ENCODE results near the gene MMP15.
"Not testable (repeated sequence)": the region's sequence is repeated elsewhere in the genome, so short reads cannot be mapped to it uniquely, and the experiment has no call there.

The MMP15 gene

DNA sequence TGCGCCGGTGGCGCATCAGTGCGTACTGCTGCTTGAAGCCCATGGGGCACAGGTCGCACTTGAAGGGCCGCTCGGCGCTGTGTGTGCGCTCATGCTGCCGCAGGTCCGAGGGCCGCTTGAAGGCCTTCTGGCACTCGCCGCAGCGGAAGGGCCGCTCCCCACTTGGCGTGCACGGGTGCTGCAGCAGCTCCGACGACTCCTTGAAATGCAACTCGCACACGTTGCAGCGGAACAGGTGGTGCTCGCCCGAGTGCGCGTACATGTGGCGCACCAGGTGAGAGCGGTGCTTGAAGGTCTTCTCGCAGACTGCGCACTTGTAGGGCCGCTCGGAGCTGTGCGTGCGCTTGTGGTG, 28.4 kb upstream of the MMP15 start:
- no peak for DNase-seq

DNA sequence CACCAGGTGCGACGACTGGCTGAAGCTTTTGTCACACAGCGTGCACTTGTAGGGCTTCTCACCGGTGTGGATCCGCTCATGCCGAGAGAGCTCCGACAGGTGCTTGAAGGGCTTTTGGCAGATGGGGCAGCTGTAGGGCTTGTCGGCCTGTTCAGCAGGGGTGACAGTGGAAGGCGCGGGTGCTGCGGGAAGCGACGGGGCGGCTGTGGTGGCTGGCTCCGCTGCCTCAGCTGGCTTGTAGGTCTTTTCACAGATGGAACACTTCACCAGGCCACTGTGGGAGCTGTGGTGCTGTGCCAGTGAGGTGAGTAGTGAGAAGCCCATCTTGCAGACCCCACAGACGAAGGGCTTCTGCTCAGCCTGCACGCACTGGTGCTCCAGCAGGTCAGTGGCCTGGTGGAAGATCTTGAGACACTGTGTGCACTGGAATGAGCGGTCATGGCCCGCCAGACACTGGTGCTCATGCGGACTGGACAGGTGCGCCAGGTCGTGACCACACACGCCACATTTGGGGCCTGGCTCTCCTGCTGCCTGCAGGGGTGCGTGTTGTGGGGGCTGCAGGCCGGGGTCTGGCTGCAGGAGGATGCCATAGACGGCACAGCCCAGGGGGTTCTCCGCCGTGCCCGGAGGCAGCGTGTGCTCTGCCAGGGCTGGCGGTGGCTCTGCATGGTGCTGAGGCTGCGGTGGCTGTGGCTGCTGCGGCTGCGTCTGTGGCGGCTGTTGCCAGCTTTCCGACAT, 27.9 kb upstream of the MMP15 start:
- DNase-seq: no peak

DNA sequence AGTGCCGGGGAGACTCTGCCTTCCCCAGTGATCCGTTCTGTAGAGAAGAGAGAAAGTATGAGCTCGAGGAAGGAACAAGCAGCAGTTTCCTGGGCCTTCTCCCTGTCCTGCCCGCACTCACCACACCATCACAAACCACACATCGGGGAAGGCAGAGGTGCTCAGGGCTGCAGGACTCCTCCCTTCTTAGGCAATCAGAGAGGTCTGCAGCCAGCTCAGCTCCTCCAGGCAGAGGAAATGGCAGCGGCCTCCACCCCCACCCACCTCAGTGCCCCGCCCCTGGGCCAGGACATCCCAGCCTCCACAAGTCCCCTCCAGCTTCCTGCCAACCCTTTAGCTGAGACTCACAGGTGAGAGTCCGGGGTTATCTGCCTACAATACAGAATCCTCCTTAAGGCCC, 27.1 kb upstream of the MMP15 start:
- no peak for DNase-seq

DNA sequence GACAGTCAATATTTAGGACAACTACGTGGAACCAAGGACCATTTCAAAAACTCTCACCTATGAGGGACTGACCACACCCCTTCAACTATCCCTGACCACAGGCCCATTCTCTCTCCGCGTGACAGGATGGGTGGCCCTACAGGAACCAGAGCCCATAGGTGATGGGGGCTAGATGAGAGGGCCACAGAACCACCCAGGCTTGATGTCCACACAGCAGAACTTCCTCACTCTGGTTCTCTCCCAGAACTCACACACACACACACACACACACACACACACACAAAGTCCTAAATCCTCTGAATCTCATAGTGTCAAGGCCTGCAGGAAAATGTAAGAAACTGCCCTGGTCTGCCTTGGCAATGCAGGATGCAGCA, 26.6 kb upstream of the MMP15 start:
- no peak for DNase-seq

DNA sequence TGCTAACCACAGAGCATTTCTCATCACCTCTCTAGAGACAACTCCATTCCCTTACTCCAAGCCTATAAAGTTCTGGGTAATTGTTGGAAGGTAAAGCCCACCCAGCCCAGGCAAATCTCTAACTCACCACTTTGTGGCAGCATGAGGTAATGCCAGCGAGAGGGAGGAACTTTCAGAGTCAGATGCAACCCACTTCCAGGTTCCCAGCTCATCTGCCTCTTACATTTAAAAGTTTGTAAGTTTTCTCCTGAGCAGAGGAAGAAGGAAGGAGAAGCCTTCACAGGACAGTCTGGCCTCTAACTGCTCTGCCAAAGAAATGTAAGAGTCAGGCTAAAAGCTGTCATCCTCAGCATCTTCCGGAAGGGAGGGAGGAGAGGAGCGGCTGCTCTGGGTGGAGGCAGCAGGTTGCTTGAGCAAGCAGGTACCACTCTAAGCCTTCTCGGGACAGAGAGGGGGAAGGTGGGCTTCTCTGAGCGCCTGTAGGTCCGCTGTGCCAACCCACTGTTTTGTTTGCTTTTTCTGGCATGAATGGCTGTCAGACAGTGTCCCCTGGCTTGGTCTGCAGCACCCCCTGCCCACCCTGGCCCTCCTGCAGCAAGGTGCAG, 26.1 kb upstream of the MMP15 start:
- no peak for DNase-seq

DNA sequence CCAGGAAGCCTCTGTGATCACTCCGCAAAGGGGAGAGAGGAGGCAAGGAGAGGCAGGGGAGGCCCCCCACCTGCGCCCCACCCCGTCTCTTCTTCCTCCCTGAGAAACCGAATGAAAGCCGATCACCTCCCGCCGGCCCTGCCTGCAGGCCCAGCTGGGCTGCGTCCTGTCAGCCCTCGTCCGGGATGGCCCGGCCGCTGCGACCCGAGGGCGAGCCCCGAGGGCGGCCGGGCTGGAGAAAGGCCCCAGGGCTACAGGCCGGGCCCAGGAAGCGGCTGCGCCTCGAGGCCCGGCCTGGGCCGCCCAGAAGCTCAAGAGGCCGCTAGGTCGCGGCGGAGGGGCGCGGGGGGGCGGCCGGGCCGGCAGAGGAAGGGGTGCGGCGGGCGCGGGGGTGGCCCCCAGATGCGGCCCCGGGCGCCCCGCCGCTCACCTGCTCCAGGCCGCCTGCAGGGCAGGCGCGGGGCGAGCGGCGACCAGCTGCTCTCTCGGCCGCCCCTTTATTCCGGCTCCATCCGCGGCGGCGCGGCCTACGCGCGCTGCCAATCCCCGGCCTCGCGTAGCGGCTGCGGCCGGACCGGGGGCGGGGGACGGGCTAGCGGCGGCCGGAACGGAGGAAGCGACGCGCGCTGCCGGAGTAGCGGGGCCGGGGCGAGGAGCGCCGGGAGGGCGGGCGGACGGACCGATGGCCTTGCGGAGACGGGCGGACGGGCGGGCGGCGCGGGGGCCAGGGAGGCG, 25.4 kb upstream of the MMP15 start, which contains the start of gene ZNF319:
Gene ZNF319, minus strand, starts transcription at position 702 of the 735 bp plus-strand sequence. CDS start 2,407 bp downstream, outside the sequence.
- DNase-seq: no peak

DNA sequence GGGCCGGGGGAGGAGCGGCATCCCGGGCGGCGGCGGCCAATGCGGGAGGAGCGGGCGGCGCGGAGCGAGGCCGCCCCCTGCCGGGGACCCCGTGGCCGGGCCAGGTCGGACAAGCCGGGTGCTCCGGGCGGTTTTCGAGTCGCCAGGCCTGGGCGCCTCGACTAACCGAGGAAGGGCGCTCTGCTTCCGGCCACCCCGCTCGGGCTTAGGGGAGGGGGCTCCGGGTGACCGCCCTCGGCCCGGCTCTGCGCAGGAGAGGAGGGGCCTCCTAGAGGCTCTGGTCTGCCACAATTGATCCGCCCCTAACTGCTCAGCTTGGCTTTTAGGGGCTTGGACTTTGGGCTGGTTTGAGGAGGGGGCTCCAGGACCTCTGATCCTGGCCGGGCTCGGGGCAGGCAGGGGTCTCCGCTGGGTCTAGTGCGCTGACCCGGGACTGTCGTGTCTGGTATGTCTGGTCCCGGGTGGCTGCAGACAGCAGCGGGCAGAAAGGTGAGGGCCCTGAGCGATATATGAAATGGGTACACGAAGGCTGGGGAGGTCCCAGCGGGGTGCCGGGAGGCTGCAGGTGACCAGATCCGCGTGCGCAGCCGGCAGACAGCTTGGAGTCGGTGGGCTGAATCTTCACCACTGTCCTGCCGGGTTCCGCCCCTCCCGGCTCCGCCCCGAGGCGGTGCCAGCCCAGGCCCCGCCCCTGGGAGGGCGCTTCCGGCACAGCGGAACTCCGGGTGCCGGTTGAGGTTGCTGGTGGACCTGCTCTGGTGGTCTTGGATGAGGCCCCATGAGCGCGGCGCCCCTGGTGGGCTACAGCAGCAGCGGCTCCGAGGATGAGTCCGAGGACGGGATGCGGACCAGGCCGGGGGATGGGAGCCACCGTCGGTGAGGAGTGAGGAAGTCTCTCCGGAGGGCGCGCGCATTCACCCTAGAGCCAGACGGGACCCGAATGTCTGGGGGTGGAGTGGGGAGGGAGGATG, 24.6 kb upstream of the MMP15 start, which contains the start of gene USB1:
Gene USB1, plus strand, starts transcription at position 702 of the 971 bp plus-strand sequence. Its CDS starts 77 bp downstream, at position 779.
- peak; percentile 67 for DNase-seq

DNA sequence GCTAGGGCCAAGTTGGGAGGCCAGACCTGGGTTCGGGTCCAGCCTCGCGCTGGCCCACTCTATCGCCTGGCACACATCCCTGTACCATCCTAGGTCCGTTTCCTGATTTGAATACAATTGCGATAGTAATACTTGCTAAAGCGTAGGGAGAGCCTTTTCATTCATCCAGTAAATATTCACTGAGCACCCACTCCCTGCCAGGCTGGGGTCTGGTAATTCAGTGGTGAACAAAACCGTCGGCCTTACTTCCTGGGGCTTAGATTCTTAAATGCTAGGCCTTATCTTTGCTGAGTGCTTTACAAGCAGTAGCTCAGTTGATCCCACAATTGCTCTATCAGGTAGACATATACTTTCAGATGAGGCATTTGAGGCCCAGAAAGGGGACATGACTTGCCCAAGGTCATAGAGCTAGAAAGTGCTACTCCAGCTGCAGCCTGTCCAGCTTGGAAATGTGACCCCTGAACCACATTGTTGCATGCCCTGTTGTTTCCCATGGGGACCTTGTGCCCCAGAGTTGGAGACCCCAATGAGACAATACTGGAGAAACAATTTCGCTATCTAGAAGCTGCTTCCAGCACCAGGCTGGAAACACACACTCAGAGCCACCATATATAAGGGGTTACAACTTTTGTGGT, 23.7 kb upstream of the MMP15 start:
- DNase-seq: no peak

DNA sequence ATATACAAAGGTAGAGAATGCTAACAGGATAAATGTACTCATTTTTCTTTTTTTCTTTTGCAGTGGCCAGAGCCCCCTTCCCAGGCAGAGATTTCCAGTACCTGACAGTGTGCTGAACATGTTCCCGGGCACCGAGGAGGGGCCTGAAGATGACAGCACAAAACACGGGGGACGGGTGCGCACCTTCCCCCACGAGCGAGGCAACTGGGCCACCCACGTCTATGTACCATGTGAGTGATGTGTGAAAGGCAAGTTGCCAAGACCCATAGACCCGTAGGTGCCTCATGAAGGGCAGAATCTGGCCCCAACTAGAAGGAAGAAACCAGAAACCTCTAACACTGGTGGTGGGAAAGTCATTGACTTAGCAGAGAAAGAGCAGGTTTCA, 23.1 kb upstream of the MMP15 start:
- no peak for DNase-seq

DNA sequence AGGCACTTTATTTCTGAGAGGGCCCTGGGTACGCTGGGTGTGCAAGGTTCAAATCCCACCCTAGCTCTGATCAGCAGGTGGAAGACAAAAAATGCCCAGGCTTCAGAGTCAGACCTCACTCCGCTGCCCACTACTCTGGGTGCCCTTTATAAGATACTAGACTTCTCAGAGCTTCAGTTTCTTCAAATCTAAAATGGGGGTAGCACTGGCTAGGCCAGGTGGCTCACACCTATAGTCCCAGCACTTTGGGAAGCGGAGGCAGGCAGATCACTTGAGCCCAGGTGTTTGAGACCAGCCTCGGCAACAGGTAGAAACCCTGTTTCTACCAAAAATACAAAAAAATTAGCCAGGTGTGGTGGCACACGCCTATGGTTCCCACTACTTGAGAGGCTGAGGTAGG, 22.6 kb upstream of the MMP15 start:
- no peak for DNase-seq

DNA sequence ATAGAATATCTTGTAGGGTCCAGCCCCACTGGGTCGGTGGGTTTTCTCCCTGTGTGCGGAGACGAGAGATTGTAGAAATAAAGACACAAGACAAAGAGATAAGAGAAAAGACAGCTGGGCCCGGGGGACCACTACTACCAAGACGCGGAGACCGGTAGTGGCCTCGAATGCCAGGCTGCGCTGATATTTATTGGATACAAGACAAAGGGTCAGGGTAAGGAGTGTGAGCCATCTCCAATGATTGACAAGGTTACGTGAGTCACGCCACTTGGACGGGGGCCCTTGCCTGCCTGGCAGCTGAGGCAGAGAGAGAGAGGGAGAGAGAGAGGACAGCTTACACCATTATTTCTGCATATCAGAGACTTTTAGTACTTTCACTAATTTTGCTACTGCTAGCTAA, 20.8 kb upstream of the MMP15 start:
- not testable (repeated sequence) for DNase-seq

DNA sequence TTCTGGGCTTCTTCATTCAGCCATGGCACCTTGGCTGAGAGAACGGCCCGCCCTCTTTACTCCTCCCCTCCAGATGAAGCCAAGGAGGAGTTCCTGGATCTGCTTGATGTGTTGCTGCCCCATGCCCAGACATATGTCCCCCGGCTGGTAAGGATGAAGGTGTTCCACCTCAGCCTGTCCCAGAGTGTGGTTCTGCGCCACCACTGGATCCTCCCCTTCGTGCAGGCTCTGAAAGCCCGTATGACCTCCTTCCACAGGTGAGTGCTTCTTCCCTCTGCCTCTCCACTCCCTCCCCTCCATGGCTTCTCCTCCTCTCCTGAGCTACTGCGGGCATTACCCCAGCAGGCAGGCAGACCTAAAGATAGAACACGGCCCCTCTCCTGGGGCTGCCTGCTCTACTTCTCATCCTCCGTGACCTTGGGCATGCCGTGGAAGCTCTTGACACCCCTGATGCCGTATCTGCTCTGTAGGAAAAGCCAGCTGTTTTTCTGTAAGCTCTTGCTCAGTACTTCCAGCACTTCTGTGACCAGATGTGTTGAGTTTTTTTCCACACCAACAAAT, 15.6 kb upstream of the MMP15 start:
- DNase-seq: no peak

DNA sequence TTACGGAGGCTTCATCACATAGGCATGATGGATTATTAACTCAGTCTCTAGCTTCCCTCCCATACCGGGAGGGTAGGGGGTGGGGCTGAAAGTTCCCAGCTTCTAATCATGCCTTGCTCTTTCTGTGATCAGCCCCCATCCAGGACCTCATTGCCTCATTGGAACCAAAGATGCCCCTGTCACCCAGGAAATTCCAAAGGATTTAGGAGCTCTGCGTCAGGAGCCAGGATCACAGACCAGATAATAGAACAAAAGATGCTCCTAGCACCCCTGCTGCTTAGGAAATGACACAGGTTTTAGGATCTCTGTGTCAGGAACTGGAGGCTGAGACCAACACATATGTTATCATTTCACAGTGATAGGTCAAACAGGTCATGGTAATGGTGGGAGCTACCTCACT, 14.7 kb upstream of the MMP15 start:
- no peak for DNase-seq

DNA sequence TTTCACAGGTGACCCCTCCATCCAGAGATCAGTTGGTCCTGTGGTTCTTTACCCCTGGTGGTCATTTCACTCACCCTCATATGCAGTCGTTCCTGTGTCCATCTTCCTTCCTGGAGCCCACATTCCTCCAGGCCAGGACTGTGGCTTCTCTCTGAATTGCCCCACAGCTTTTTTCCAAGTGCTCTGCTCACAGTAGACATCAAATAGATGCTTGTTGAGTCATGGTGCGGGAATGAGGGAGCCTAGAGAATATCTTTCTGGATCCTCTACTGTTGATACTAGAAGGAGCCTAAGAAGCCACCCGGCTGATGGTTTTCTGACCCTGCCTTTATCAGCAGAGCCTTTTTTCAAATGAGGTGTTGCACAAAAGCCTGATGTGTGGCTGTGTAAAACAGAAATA, 13.9 kb upstream of the MMP15 start:
- DNase-seq: no peak

DNA sequence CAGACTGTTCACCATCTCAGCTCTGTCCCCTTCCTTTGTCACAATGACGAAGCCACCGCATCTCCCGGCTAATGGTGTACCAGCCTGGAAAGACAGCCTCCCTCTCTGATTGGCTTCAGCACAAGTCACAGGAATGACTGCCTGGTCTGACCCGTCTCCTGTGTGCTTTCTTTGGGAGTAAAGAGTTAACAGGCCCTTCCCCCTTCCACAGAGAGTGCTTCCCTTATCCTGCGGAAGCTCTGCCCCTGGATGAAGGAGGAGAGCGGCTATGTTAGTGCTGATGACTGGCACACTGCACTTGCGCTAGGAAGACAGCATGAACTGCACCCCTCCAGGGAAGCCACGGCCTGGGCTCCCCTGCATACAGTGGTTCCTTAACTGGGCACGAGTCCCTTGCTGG, 13.1 kb upstream of the MMP15 start:
- no peak for DNase-seq

DNA sequence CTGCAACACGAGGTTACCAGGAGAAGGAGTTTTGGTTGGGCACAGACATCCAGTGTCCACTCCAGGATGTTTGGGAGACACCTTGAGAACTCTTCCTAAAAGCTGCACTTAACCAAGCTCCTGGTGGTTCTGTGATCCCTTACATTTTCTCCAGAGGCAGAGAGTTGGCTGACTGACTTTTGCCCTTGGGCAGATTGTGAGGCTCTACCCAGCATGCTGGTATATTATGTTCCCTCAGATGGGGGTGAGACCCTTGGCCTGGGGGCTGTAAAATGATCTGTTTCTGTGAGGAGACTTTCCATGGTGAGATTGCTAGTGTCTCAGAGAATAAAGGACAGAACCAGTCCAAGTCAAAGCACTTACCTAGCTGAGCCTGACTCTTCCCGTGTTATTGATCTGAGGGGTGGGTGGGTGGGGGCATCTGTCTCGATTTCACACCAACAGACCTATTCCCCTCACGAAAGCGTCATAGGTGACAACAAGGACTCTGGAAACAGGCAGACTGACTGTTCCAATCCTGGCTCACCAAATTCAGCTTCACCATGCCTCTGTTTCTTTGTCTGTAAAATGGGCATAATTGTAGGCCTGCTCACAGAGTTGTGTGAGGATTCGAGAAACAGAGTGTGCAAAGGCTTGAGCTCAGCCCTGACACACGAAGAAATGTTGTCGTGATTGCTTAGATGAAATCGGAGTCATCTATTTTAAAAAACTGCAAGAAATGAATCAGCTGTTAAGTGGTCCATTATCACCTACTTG, 12.2 kb upstream of the MMP15 start:
- no peak for DNase-seq

DNA sequence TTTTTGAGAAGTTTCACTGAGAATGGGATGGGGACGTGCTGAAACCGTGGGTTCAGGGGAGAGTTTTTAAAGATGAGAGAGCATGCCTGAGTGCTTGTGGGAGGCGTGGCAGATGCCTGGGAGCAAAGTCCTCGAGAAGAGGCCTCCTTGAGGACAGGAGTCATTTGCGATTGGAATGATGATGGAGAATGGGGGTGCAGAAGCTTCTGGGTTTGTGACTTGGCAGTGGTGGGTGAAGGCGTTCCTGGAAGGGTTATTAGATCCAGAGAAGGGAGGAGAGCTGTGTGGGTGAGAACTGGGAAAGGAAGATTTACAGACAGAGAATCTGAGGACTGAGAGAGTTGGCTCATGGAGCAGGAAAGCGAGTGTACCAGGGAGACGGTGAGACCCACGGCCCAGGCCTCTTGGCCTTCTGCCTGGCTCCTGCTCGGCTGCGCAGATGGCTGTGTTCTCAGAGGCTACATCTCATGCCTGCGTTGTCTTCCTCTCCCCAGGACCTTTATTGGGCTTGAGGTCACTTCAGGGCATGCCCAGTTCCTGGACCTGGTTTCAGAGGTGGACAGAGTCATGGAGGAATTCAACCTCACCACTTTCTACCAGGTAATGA, 8.6 kb upstream of the MMP15 start:
- no peak for DNase-seq

DNA sequence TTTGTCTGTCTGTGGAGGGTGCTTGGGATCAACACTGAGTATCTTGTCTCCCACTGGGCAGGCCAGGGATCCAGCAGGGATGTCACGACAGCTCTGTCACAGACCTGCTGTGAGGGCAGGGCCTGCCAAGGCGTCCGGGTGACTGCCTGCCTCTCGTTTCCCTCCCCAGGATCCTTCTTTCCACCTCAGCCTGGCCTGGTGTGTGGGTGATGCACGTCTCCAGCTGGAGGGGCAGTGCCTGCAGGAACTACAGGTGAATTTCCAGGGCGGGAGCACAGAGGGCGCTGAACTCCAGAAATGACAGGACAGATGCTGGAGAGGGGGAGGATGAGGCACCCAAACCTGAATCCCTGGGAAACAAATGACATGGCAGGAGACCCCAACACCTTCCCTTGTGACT, 6.8 kb upstream of the MMP15 start:
- DNase-seq: no peak

DNA sequence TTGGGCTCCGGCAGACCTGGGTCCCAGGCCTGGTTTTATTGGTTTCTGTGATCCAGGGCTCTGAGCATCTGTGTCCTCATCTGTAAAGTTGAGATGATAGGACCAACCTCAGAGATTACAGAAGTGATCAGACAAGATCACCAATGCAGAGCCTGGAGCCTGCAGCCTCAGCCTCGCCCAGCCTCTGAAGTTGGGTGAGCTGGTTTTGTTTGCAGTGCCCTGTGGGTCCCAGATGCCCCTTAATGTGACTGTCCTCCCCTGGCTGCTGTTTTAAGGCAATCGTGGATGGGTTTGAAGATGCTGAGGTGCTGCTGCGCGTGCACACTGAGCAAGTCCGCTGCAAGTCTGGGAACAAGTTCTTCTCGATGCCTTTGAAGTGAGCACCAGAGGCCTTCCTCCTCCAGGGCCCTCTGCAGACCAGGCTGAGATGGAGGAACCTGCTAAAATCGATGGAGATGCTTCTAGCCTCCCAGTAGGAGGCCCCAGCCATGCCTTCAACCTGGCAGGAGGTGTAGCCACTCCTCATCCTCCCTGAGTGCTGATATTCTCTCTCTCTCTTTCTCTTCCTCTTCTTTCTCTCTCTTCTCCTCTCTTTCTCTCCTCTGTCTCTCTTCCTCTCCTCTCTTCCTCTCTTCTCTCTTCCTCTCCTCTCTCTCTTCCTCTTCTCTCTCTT, 5.6 kb upstream of the MMP15 start:
- DNase-seq: no peak
